ENCODE results near the gene AFG1L.
"Not testable (repeated sequence)": the region's sequence is repeated elsewhere in the genome, so short reads cannot be mapped to it uniquely, and the experiment has no call there.

Gene AFG1L

GRCh38 chr6:108288742-108289141 is 6.1 kb upstream of the AFG1L start:
- no peak for DNase-seq (ENCODE audit: low read depth in 3 of 3)

- DNase-seq (ENCODE audit: low read depth in 3 of 3): no peak
Measured at GRCh38 chr6:108291091-108291490, 3.8 kb upstream of the AFG1L start.

GRCh38 chr6:108292561-108292960 is 2.3 kb upstream of the AFG1L start:
- DNase-seq (ENCODE audit: low read depth in 3 of 3): not testable (repeated sequence)

- DNase-seq (ENCODE audit: low read depth in 3 of 3): no peak
Measured at GRCh38 chr6:108293527-108294296, 1.1 kb upstream of the AFG1L start.

GRCh38 chr6:108294297-108294726 is 542 bp upstream of the AFG1L start:
- DNase-seq (ENCODE audit: low read depth in 3 of 3): no peak

GRCh38 chr6:108295676-108296075 is 822 bp downstream of the AFG1L start:
- no peak for DNase-seq (ENCODE audit: low read depth in 3 of 3)

- no peak for DNase-seq (ENCODE audit: low read depth in 3 of 3)
Measured at GRCh38 chr6:108302386-108302785, 7.5 kb downstream of the AFG1L start.

- DNase-seq (ENCODE audit: low read depth in 3 of 3): no peak
Measured at GRCh38 chr6:108304646-108305045, 9.8 kb downstream of the AFG1L start.

GRCh38 chr6:108308641-108309040 is 13.8 kb downstream of the AFG1L start:
- DNase-seq (ENCODE audit: low read depth in 3 of 3): not testable (repeated sequence)

- DNase-seq (ENCODE audit: low read depth in 3 of 3): no peak
Measured at GRCh38 chr6:108309844-108310243, 15.0 kb downstream of the AFG1L start.

- no peak for DNase-seq (ENCODE audit: low read depth in 3 of 3)
Measured at GRCh38 chr6:108312605-108313004, 17.8 kb downstream of the AFG1L start.

GRCh38 chr6:108321253-108321747 is 26.4 kb downstream of the AFG1L start:
- no peak for DNase-seq (ENCODE audit: low read depth in 3 of 3)

GRCh38 chr6:108322728-108323127 is 27.9 kb downstream of the AFG1L start:
- no peak for DNase-seq (ENCODE audit: low read depth in 3 of 3)

- DNase-seq (ENCODE audit: low read depth in 3 of 3): no peak
Measured at GRCh38 chr6:108323710-108324466, 29.0 kb downstream of the AFG1L start.

GRCh38 chr6:108330221-108330785 is 35.4 kb downstream of the AFG1L start:
- not testable (repeated sequence) for DNase-seq (ENCODE audit: low read depth in 3 of 3)

GRCh38 chr6:108330806-108331205 is 36.0 kb downstream of the AFG1L start:
- no peak for DNase-seq (ENCODE audit: low read depth in 3 of 3)

- DNase-seq (ENCODE audit: low read depth in 3 of 3): no peak
Measured at GRCh38 chr6:108331982-108332381, 37.1 kb downstream of the AFG1L start.

GRCh38 chr6:108336971-108337370 is 42.1 kb downstream of the AFG1L start:
- no peak for DNase-seq (ENCODE audit: low read depth in 3 of 3)

GRCh38 chr6:108337721-108338120 is 42.9 kb downstream of the AFG1L start:
- no peak for DNase-seq (ENCODE audit: low read depth in 3 of 3)

- no peak for DNase-seq (ENCODE audit: low read depth in 3 of 3)
Measured at GRCh38 chr6:108341372-108341771, 46.5 kb downstream of the AFG1L start.

GRCh38 chr6:108343894-108344293 is 49.0 kb downstream of the AFG1L start:
- DNase-seq (ENCODE audit: low read depth in 3 of 3): no peak

- DNase-seq (ENCODE audit: low read depth in 3 of 3): no peak
Measured at GRCh38 chr6:108348655-108349349, 53.9 kb downstream of the AFG1L start.

Measured in stimulated activated CD4-positive, alpha-beta T cell treated with anti-CD3 and anti-CD28 coated beads, TNF-alpha, amount 100 ng/mL, for 4 hours (primary cell).